OCI-LY7 (cell line): ENCODE results near the gene MAP4K2.

Experiments
- EZH2phosphoT487 ChIP-seq: fragments of 200-600 bp; sonication (generic); IDR thresholded peaks from 2 replicates; pipeline ENCODE4 v1.6.1; 2018; ENCODE audit warnings: low read depth, borderline replicate concordance, mild to moderate bottlenecking, mixed run types, antibody characterized with exemption, low read length, moderate library complexity, mixed read lengths
- TF ChIP-seq, protein P1 (sequence below): fragments of 200-600 bp; sonication (generic); conservative IDR thresholded peaks from 2 replicates; pipeline ENCODE4 v1.5.1; 2014; ENCODE audit warnings: mild to moderate bottlenecking, antibody characterized with exemption, low read length, moderate library complexity, mixed read lengths

DNA sequence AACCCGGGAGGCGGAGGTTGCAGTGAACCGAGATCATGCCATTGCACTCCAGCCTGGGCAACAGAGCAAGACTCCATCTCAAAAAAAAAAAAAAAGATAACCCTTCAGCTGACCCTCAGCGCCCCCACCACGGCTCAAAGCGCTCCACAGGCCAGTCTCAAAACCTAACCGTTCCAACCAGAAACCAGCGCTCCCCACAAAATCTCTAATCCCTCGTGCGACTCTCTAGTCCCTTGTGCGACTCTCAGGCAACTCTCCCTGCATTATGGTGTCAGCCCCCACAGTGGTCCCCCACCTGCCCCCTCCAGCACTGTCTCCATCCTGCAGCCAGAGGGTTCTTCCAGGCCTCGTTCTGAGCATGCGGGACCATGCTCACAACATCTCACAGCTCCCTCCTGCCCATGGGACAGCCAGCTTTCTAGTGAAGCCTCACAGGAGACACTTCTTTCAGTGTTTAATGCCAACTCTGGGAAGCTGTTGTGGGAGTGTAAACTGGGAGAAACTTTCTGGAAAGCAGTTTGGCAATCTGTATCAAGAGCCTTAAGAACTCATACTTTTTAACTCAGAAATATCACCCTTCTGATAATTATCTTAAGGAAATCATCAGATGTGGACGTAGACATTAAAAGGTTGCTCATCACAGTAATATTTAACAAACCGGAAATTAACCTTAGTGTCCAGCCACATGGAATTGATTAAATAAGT is 54.9 kb downstream of the MAP4K2 start:
- TF ChIP-seq, protein P1, sequence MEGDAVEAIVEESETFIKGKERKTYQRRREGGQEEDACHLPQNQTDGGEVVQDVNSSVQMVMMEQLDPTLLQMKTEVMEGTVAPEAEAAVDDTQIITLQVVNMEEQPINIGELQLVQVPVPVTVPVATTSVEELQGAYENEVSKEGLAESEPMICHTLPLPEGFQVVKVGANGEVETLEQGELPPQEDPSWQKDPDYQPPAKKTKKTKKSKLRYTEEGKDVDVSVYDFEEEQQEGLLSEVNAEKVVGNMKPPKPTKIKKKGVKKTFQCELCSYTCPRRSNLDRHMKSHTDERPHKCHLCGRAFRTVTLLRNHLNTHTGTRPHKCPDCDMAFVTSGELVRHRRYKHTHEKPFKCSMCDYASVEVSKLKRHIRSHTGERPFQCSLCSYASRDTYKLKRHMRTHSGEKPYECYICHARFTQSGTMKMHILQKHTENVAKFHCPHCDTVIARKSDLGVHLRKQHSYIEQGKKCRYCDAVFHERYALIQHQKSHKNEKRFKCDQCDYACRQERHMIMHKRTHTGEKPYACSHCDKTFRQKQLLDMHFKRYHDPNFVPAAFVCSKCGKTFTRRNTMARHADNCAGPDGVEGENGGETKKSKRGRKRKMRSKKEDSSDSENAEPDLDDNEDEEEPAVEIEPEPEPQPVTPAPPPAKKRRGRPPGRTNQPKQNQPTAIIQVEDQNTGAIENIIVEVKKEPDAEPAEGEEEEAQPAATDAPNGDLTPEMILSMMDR = no peak
- no peak for TF ChIP-seq EZH2phosphoT487
